HepG2 (cell line): Measurements from ENCODE around the gene ABHD1. TPM values are rescaled to one million over a fixed set of nuclear protein-coding genes. Genes with fewer than 3 reads are reported as not detected.

ENCODE experiments used
- ATAC-seq: fragments of 200-7000 bp; cut with Tn5 transposase; 3 replicates; pipeline ENCODE4 v1.9.1; 2020; ENCODE audit warnings: mild to moderate bottlenecking, moderate library complexity
- BruUV-seq: library from RNA; stranded (reverse); fragments of 400-500 nt; replicated peaks from 2 replicates; lab custom pipeline; 2021; lab: Mats Ljungman, UMichigan
- CTCF ChIA-PET: fragments of 300-600 bp; formaldehyde crosslinking; extraction: SDS; loops from one replicate; lab custom pipeline; 2021; ENCODE audit warnings: low total read pairs, inconsistent platforms, low intra/inter-chr PET ratio; lab: Yijun Ruan, JAX
- POLR2A ChIA-PET: fragments of 350-600 bp; sonication (Branson Sonifier 250); formaldehyde crosslinking; loops from one replicate; lab custom pipeline; 2020; ENCODE audit warnings: antibody characterized with exemption, inconsistent platforms; lab: Yijun Ruan, JAX
- DNase-seq: peaks from one replicate; pipeline ENCODE4 v3.0.0-alpha.2; 2015; ENCODE audit warnings: low spot score
- FAIRE-seq: peaks from 3 replicates; lab custom pipeline; 2011; peaks lifted over from hg19 to GRCh38; lab: Jason Lieb, UNC
- H2AFZ ChIP-seq: one replicate; pipeline ENCODE4 v1.6.1; 2011; ENCODE audit warnings: low read length, inconsistent platforms
- H3K27ac ChIP-seq: fragments of 300-600 bp; 3 replicates; pipeline ENCODE4 v1.8.0; 2011; ENCODE audit warnings: mixed run types, mild to moderate bottlenecking, mixed read lengths, low read length, inconsistent platforms; ENCODE audit not compliant: insufficient read depth; ENCODE audit errors: extremely low read length
- H3K27me3 ChIP-seq, 2 experiments: fragments of 200-600 bp in 1 of 2; 2 replicates in 1 of 2; 3 replicates in 1 of 2; pipeline versions ENCODE4 v1.6.0 to v1.8.0; 2011; ENCODE audit warnings: low read length in 2 of 2, mild to moderate bottlenecking in 2 of 2, moderate library complexity in 2 of 2, inconsistent platforms in 1 of 2; ENCODE audit not compliant: insufficient read depth in 2 of 2, control insufficient read depth in 1 of 2
- H3K36me3 ChIP-seq, 2 experiments: fragments of 200-600 bp in 1 of 2; replicated peaks in 1 of 2; 2 replicates in 1 of 2; 3 replicates in 1 of 2; pipeline versions ENCODE4 v1.5.1 to v1.8.0; 2011; ENCODE audit warnings: low read length in 2 of 2, inconsistent platforms in 1 of 2; ENCODE audit not compliant: insufficient read depth in 2 of 2, control insufficient read depth in 1 of 2
- H3K4me1 ChIP-seq: 2 replicates; pipeline ENCODE4 v1.5.1; 2012; ENCODE audit warnings: low read length, inconsistent platforms; ENCODE audit not compliant: insufficient read depth
- H3K4me2 ChIP-seq: 2 replicates; pipeline ENCODE4 v1.6.0; 2011; ENCODE audit warnings: low read depth, low read length, inconsistent platforms
- H3K4me3 ChIP-seq, 3 experiments: fragments of 200-600 bp in 1 of 3; sonication (generic), shearing (Covaris generic) in 1 of 3; replicated peaks in 1 of 3; 2 replicates each; pipeline ENCODE4 v1.5.1; 2011 to 2016; ENCODE audit warnings: low read length in 3 of 3, inconsistent platforms in 2 of 3, low read depth in 2 of 3, mild to moderate bottlenecking in 2 of 3, control low read depth in 1 of 3, mixed read lengths in 1 of 3; ENCODE audit not compliant: insufficient read depth in 1 of 3
- H3K79me2 ChIP-seq: one replicate; pipeline ENCODE4 v1.6.1; 2011; ENCODE audit warnings: low read length, inconsistent platforms; ENCODE audit not compliant: insufficient read depth
- H3K9ac ChIP-seq: 2 replicates; pipeline ENCODE4 v1.6.0; 2011; ENCODE audit warnings: mild to moderate bottlenecking, low read depth, low read length, inconsistent platforms; ENCODE audit not compliant: insufficient read depth
- H3K9me3 ChIP-seq: 2 replicates; pipeline ENCODE4 v1.5.1; 2012; ENCODE audit warnings: mild to moderate bottlenecking, low read length
- H4K20me1 ChIP-seq: 2 replicates; pipeline ENCODE4 v1.6.0; 2011; ENCODE audit warnings: inconsistent platforms, mild to moderate bottlenecking, low read length, moderate library complexity; ENCODE audit not compliant: insufficient read depth
- AGO1 ChIP-seq: fragments of 200-400 bp; formaldehyde crosslinking; IDR thresholded peaks from 2 replicates; pipeline ENCODE4 v1.6.1; 2017; ENCODE audit warnings: mild to moderate bottlenecking, low read depth, low read length, moderate library complexity; ENCODE audit not compliant: poor library complexity, severe bottlenecking
- ATF4 ChIP-seq, 2 experiments: fragments of 450-650 bp in 1 of 2; sonication (generic) in 1 of 2; formaldehyde crosslinking; IDR thresholded peaks; 2 replicates each; pipeline versions ENCODE4 v1.5.0 to v1.8.0; 2020 to 2022; ENCODE audit warnings: mild to moderate bottlenecking in 1 of 2, missing genetic modification reagents in 1 of 2
- DBP ChIP-seq: sonication (generic); formaldehyde crosslinking; IDR thresholded peaks from 2 replicates; pipeline ENCODE4 v1.4.0; 2020; ENCODE audit warnings: missing genetic modification reagents; ENCODE audit errors: not compliant biosample characterization
- FOSL1 ChIP-seq: sonication (generic); formaldehyde crosslinking; IDR thresholded peaks from 2 replicates; pipeline ENCODE4 v1.9.0; 2021; ENCODE audit warnings: missing genetic modification reagents, borderline replicate concordance
- NFE2L1 ChIP-seq: sonication (generic); formaldehyde crosslinking; IDR thresholded peaks from 2 replicates; pipeline ENCODE4 v1.4.0; 2020; ENCODE audit warnings: missing genetic modification reagents, mild to moderate bottlenecking, borderline replicate concordance
- PLSCR1 ChIP-seq: sonication (generic); formaldehyde crosslinking; IDR thresholded peaks from 2 replicates; pipeline ENCODE4 v1.5.0; 2020; ENCODE audit warnings: missing genetic modification reagents, mild to moderate bottlenecking, borderline replicate concordance
- UBTF ChIP-seq: sonication (generic); formaldehyde crosslinking; IDR thresholded peaks from 2 replicates; pipeline ENCODE4 v1.4.0; 2020; ENCODE audit warnings: mild to moderate bottlenecking, missing genetic modification reagents
- ZBTB37 ChIP-seq: sonication (generic); formaldehyde crosslinking; IDR thresholded peaks from 2 replicates; pipeline ENCODE4 v1.4.0; 2020; ENCODE audit warnings: mild to moderate bottlenecking, missing genetic modification reagents
- ZBTB38 ChIP-seq: sonication (generic); formaldehyde crosslinking; IDR thresholded peaks from 2 replicates; pipeline ENCODE4 v1.5.1; 2020; ENCODE audit warnings: mild to moderate bottlenecking, missing genetic modification reagents
- ZBTB4 ChIP-seq: sonication (generic); formaldehyde crosslinking; IDR thresholded peaks from 2 replicates; pipeline ENCODE4 v1.4.0; 2020; ENCODE audit warnings: missing genetic modification reagents, mild to moderate bottlenecking, borderline replicate concordance
- ZC3H4 ChIP-seq: sonication (generic); formaldehyde crosslinking; IDR thresholded peaks from 2 replicates; pipeline ENCODE4 v1.4.0; 2020; ENCODE audit warnings: missing genetic modification reagents, borderline replicate concordance
- ZFY ChIP-seq: sonication (generic); formaldehyde crosslinking; IDR thresholded peaks from 2 replicates; pipeline ENCODE4 v1.4.0; 2020; ENCODE audit warnings: missing genetic modification reagents
- ZNF3 ChIP-seq: IDR thresholded peaks from 2 replicates; pipeline ENCODE4 v1.7.0; 2017; ENCODE audit warnings: inconsistent platforms
- WGBS: methylation state at CpG from one replicate; pipeline ENCODE4 v1.1.6; 2017; ENCODE audit warnings: low lambda C conversion rate; 5-methylcytosine and 5-hydroxymethylcytosine counted together
- in situ Hi-C: cut with HindIII; loops from 2 replicates; pipeline ENCODE4 v1.10.0; 2017; ENCODE audit warnings: low pct_unique_long_range_greater_than_20kb; ENCODE audit not compliant: extremely low pct_ligation_motif_present
- intact Hi-C: fragments of 100-400 bp; cut with micrococcal nuclease; formaldehyde crosslinking; loops from one replicate; pipeline ENCODE4 v1.10.0; 2022; ENCODE audit not compliant: unreplicated experiment
- polyA plus RNA-seq, 8 experiments: library from polyadenylated mRNA; depleted of rRNA in 3 of 8; stranded (reverse) in 7 of 8; unstranded in 1 of 8; fragments of >200 nt; fragmentation: Illumina TruSeq in 4 of 8; extraction: Trizol in 4 of 8; gene quantifications; 2 replicates each; pipeline versions ENCODE4 v1.2.1 to v1.2.3, GENCODE V29; 2011 to 2016; ENCODE audit warnings: low read depth in 4 of 8, missing spikeins in 1 of 8, mixed read lengths in 1 of 8; ENCODE audit not compliant: insufficient read depth in 1 of 8
- total RNA-seq, 5 experiments: library from RNA; depleted of rRNA; stranded (reverse); fragments of >200 nt; fragmentation: Illumina TruSeq; extraction: Trizol; gene quantifications; 2 replicates each; pipeline ENCODE4 v1.2.3, GENCODE V29; 2016; ENCODE audit warnings: low read depth in 1 of 5

Gene ABHD1
- total and polyA plus RNA-seq, 2 of the 13 experiments (the other 11 are each of a cell fraction or from before 2014, with no cell fraction given): 0.04 to 0.81 TPM

GRCh38 chr2:27174638-27175037 lies 51.0 kb downstream of the ABHD1 start:
- FAIRE-seq (no peak), ATAC-seq (no peak), DNase-seq (no peak)
- CTCF ChIA-PET: no interaction called here
- peaks cover 100% of the 10 kb centered on the region for H3K4me1 ChIP-seq
- no peaks in the 10 kb centered on the region for H3K79me2 ChIP-seq
- intact Hi-C loops: no loop called here
- H3K27me3 ChIP-seq: no peaks in the 10 kb centered on the region
- no peaks in the 10 kb centered on the region for H4K20me1 ChIP-seq
- H3K4me2 ChIP-seq: no peak overlapping the region
- 86% methylated on average over 6 of the region's 6 CpGs for WGBS
- no peaks in the 10 kb centered on the region; a peak in 1 of 5 replicates for H3K36me3 ChIP-seq
- BruUV-seq: no TSS peak
- no peak overlapping the region for H3K4me3 ChIP-seq
- peak overlapping the region; percentile 43 for H3K27ac ChIP-seq
- in situ Hi-C loops: no loop called here
- H3K9me3 ChIP-seq: no peaks in the 10 kb centered on the region
- no peak overlapping the region for H3K9ac ChIP-seq
- POLR2A ChIA-PET: interaction anchor here (0.7 to 3.8 kb wide), 3 partner anchors 20 to 41 kb away, joined by 3 to 19 read pairs (median 3); partner anchors contain the start of gene PREB
- no peak overlapping the region for H2AFZ ChIP-seq
- no peak for TF ChIP-seq PLSCR1
- 0 out of 2 replicates have a peak, but pooled peaks have one; percentile 13 for TF ChIP-seq ZFY (CRISPR knock-in tag)
- no peak for TF ChIP-seq ZC3H4 (CRISPR knock-in tag)
- TF ChIP-seq ZBTB4: peak; percentile 81; the same call in 1 of the 2 replicates
- 0 out of 2 replicates have a peak, but pooled peaks have one; percentile 45 for TF ChIP-seq ZBTB37 (CRISPR knock-in tag)
- no peak for TF ChIP-seq FOSL1 (CRISPR knock-in tag)
- TF ChIP-seq ZBTB38 (CRISPR knock-in tag): peak; percentile 94
- no peak for TF ChIP-seq AGO1
- TF ChIP-seq DBP (CRISPR knock-in tag): no peak
- no peak for TF ChIP-seq NFE2L1 (CRISPR knock-in tag)
- TF ChIP-seq UBTF (CRISPR knock-in tag): 0 out of 2 replicates have a peak, but pooled peaks have one; percentile 42
- TF ChIP-seq ATF4 (CRISPR knock-in tag; IDR thresholded peaks at IDR 0.05): 0 out of 4 replicates have a peak, but pooled peaks of 1 of the 2 experiments have one; percentile 15
- 0 out of 2 replicates have a peak, but pooled peaks have one; percentile 40 for TF ChIP-seq ZNF3 (CRISPR knock-in tag)
